H1 (cell line): ENCODE results near the gene ARHGDIB. TPM values are rescaled to one million over a fixed set of nuclear protein-coding genes. Genes with fewer than 3 reads are reported as not detected.

Experiments
- CTCF ChIA-PET: fragments of 300-600 bp; sonication (Branson Sonifier 250); formaldehyde crosslinking; loops from one replicate; lab custom pipeline; 2021; ENCODE audit not compliant: partially characterized antibody; lab: Charles Lee
- POLR2A ChIA-PET: fragments of 300-600 bp; sonication (Branson Sonifier 250); formaldehyde crosslinking; loops from one replicate; lab custom pipeline; 2021; ENCODE audit warnings: inconsistent platforms; ENCODE audit not compliant: partially characterized antibody; lab: Charles Lee
- DNase-seq, 2 experiments: peaks; one replicate each; pipeline versions ENCODE4 v3.0.0 to v3.0.0-alpha.2; 2010 to 2022; ENCODE audit warnings: low spot score in 2 of 2, low read depth in 1 of 2, mixed read lengths in 1 of 2
- FAIRE-seq: peaks from 2 replicates; lab custom pipeline; 2011; peaks lifted over from hg19 to GRCh38; lab: Jason Lieb, UNC
- H2AFZ ChIP-seq: 2 replicates; pipeline ENCODE4 v1.8.1; 2012; ENCODE audit warnings: low read length, inconsistent platforms
- H2AK5ac ChIP-seq: 2 replicates; pipeline ENCODE4 v1.6.1; 2013; ENCODE audit warnings: low read depth, low read length
- H2BK120ac ChIP-seq: replicated peaks from 2 replicates; pipeline ENCODE3; 2013; ENCODE audit warnings: low read depth, low read length, inconsistent platforms
- H2BK12ac ChIP-seq: 2 replicates; pipeline ENCODE4 v1.6.1; 2013; ENCODE audit warnings: low read depth, low read length
- H2BK15ac ChIP-seq: 2 replicates; pipeline ENCODE4 v1.6.1; 2013; ENCODE audit warnings: low read length
- H2BK20ac ChIP-seq: 2 replicates; pipeline ENCODE4 v1.6.1; 2013; ENCODE audit warnings: low read length
- H2BK5ac ChIP-seq: 2 replicates; pipeline ENCODE4 v1.6.1; 2013; ENCODE audit warnings: low read depth, low read length
- H3K14ac ChIP-seq: 2 replicates; pipeline ENCODE4 v1.6.1; 2013; ENCODE audit warnings: inconsistent platforms; ENCODE audit not compliant: insufficient read length
- H3K18ac ChIP-seq: 2 replicates; pipeline ENCODE4 v1.6.1; 2013; ENCODE audit warnings: low read length; ENCODE audit errors: extremely low read depth
- H3K23ac ChIP-seq: 2 replicates; pipeline ENCODE4 v1.6.1; 2013; ENCODE audit warnings: inconsistent platforms; ENCODE audit not compliant: insufficient read length
- H3K23me2 ChIP-seq: 2 replicates; pipeline ENCODE4 v1.6.1; 2013; ENCODE audit warnings: low read depth, low read length
- H3K27ac ChIP-seq: 2 replicates; pipeline ENCODE4 v1.6.1; 2011; ENCODE audit warnings: low read depth, low read length, inconsistent platforms
- H3K27me3 ChIP-seq, 4 experiments: replicated peaks in 1 of 4; 1 replicate in 1 of 4; 2 replicates in 3 of 4; pipeline versions ENCODE4 v1.6.1 to v1.8.1; 2011 to 2013; ENCODE audit warnings: low read length in 3 of 4, mild to moderate bottlenecking in 3 of 4, inconsistent platforms in 2 of 4, mixed read lengths in 2 of 4, moderate library complexity in 1 of 4; ENCODE audit not compliant: control insufficient read depth in 3 of 4, insufficient read depth in 3 of 4; ENCODE audit errors: extremely low read depth in 1 of 4
- H3K36me3 ChIP-seq, 4 experiments: 2 replicates each; pipeline versions ENCODE4 v1.6.1 to v1.8.1; 2011 to 2013; ENCODE audit warnings: mild to moderate bottlenecking in 4 of 4, low read length in 3 of 4, moderate library complexity in 2 of 4, control low read depth in 1 of 4, inconsistent platforms in 1 of 4; ENCODE audit not compliant: insufficient read depth in 4 of 4, control insufficient read depth in 2 of 4
- H3K4ac ChIP-seq: replicated peaks from 2 replicates; pipeline ENCODE3; 2013; ENCODE audit warnings: low read length, low read depth, mixed read lengths, inconsistent platforms; ENCODE audit not compliant: insufficient read length
- H3K4me1 ChIP-seq, 4 experiments: replicated peaks in 1 of 4; 1 replicate in 1 of 4; 2 replicates in 3 of 4; pipeline versions ENCODE4 v1.6.1 to v1.8.1; 2011 to 2013; ENCODE audit warnings: low read length in 3 of 4, inconsistent platforms in 2 of 4, mixed read lengths in 1 of 4; ENCODE audit not compliant: insufficient read depth in 4 of 4, control insufficient read depth in 3 of 4
- H3K4me2 ChIP-seq, 2 experiments: 2 replicates each; pipeline versions ENCODE4 v1.6.1 to v1.8.1; 2011 to 2013; ENCODE audit warnings: low read depth in 2 of 2, low read length in 2 of 2, control low read depth in 1 of 2, inconsistent platforms in 1 of 2, mild to moderate bottlenecking in 1 of 2; ENCODE audit not compliant: insufficient read depth in 1 of 2
- H3K4me3 ChIP-seq, 4 experiments: fragments of 200-600, 300-600 bp in 1 of 4; sonication (generic), shearing (Covaris generic), sonication (Bioruptor Twin) in 1 of 4; 2 replicates each; pipeline versions ENCODE4 v1.5.1 to v1.8.1; 2011 to 2016; ENCODE audit warnings: low read length in 4 of 4, low read depth in 3 of 4, control low read depth in 2 of 4, inconsistent platforms in 2 of 4, mild to moderate bottlenecking in 2 of 4, mixed read lengths in 1 of 4, moderate library complexity in 1 of 4; ENCODE audit not compliant: insufficient read depth in 2 of 4; ENCODE audit errors: extremely low read depth in 1 of 4
- H3K56ac ChIP-seq: replicated peaks from 2 replicates; pipeline ENCODE3; 2013; ENCODE audit warnings: low read depth, mild to moderate bottlenecking, mixed read lengths, low read length, inconsistent platforms; ENCODE audit not compliant: insufficient read length
- H3K79me1 ChIP-seq: 2 replicates; pipeline ENCODE4 v1.6.1; 2013; ENCODE audit warnings: low read depth, low read length, control low read depth
- H3K79me2 ChIP-seq, 2 experiments: 2 replicates each; pipeline versions ENCODE4 v1.6.1 to v1.8.1; 2012 to 2013; ENCODE audit warnings: low read length in 2 of 2, mild to moderate bottlenecking in 2 of 2, inconsistent platforms in 1 of 2; ENCODE audit not compliant: insufficient read depth in 2 of 2, control insufficient read depth in 1 of 2
- H3K9ac ChIP-seq, 4 experiments: replicated peaks in 1 of 4; 1 replicate in 1 of 4; 2 replicates in 3 of 4; pipeline versions ENCODE4 v1.6.1 to v1.8.1; 2011 to 2013; ENCODE audit warnings: low read depth in 3 of 4, low read length in 3 of 4, control low read depth in 2 of 4, mild to moderate bottlenecking in 2 of 4, moderate library complexity in 2 of 4, inconsistent platforms in 1 of 4; ENCODE audit errors: extremely low read depth in 1 of 4
- H3K9me3 ChIP-seq, 2 experiments: 2 replicates each; pipeline versions ENCODE4 v1.6.1 to v1.8.1; 2012 to 2013; ENCODE audit warnings: mild to moderate bottlenecking in 2 of 2, moderate library complexity in 2 of 2, control low read depth in 1 of 2, inconsistent platforms in 1 of 2, low read depth in 1 of 2, low read length in 1 of 2, mixed read lengths in 1 of 2; ENCODE audit not compliant: insufficient read depth in 2 of 2
- H4K20me1 ChIP-seq, 2 experiments: replicated peaks in 1 of 2; 2 replicates each; pipeline versions ENCODE3 to v1.8.1; 2011 to 2013; ENCODE audit warnings: inconsistent platforms in 2 of 2, low read length in 2 of 2, mild to moderate bottlenecking in 1 of 2; ENCODE audit not compliant: insufficient read depth in 2 of 2, control insufficient read depth in 1 of 2
- H4K5ac ChIP-seq: 2 replicates; pipeline ENCODE4 v1.6.1; 2013; ENCODE audit warnings: low read length, low read depth, mixed read lengths, inconsistent platforms; ENCODE audit not compliant: insufficient read length
- H4K8ac ChIP-seq: 2 replicates; pipeline ENCODE4 v1.8.0; 2013; ENCODE audit warnings: mild to moderate bottlenecking, moderate library complexity, low read length, inconsistent platforms; ENCODE audit not compliant: insufficient read depth; ENCODE audit errors: extremely low read depth
- H4K91ac ChIP-seq: replicated peaks from 2 replicates; pipeline ENCODE3; 2013; ENCODE audit warnings: low read length, mixed read lengths, inconsistent platforms; ENCODE audit not compliant: insufficient read length
- CHD1 ChIP-seq: IDR thresholded peaks from 2 replicates; pipeline ENCODE4 v1.6.1; 2012; ENCODE audit warnings: low read depth, low read length, improper control_type of control experiment
- NANOG ChIP-seq: IDR thresholded peaks from 2 replicates; pipeline ENCODE4 v1.6.1; 2011; ENCODE audit warnings: low read length, low read depth, mild to moderate bottlenecking, inconsistent platforms; ENCODE audit not compliant: insufficient read depth, poor library complexity, severe bottlenecking
- NRF1 ChIP-seq: IDR thresholded peaks from 2 replicates; pipeline ENCODE4 v1.6.1; 2011; ENCODE audit warnings: mild to moderate bottlenecking, low read depth, low read length, improper control_type of control experiment
- SIRT6 ChIP-seq: IDR thresholded peaks from one replicate; pipeline ENCODE4 v1.7.1; 2012; ENCODE audit warnings: low read length, inconsistent platforms
- TCF12 ChIP-seq: IDR thresholded peaks from 2 replicates; pipeline ENCODE4 v1.6.1; 2011; ENCODE audit warnings: low read depth, mild to moderate bottlenecking, low read length
- polyA plus RNA-seq, 7 experiments: library from polyadenylated mRNA; depleted of rRNA in 3 of 7; stranded (reverse) in 5 of 7; unstranded in 2 of 7; fragments of >200 nt in 5 of 7; fragments of 200-250 nt in 2 of 7; gene quantifications; 1 replicate in 5 of 7; 2 replicates in 1 of 7; 4 replicates in 1 of 7; pipeline versions ENCODE4 v1.2.1 to v1.2.3, GENCODE V29; 2011 to 2013; ENCODE audit warnings: missing spikeins in 2 of 7, mixed read lengths in 2 of 7
- total RNA-seq: library from RNA; stranded (reverse); fragmentation: NEBNext Ultra II Directional; extraction: Animal tissue kit (Norgen Biotek cat#: 25700); gene quantifications from 2 replicates; pipeline ENCODE4 v1.2.1, GENCODE V29; 2021
- TF ChIP-seq, protein P1 (sequence below): IDR thresholded peaks from 2 replicates; pipeline ENCODE4 v1.6.1; 2011; ENCODE audit warnings: low read length, improper control_type of control experiment

The ARHGDIB gene
- total and polyA plus RNA-seq, 2 of the 8 experiments (the other 6 are each of a cell fraction or from before 2014, with no cell fraction given), result 0.82 to 1.3 TPM

DNA sequence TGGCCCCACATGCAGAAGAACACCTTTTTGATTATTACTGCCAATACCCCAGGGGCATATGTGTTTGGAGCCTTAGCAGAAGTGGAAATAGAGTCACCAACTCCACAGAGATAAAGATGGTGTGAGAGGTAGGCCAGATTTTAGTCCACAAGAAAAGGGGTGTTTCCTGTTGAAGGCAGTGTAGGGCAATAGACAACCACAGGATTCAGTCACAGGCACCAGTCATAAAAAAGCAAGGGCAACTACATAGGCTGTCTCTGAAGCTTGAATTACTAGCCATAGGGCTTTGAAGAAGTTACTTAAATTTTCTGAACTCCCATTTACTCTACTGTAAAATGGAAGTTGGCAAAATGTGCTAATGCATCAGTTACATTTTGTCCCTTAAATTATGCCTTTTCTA lies 41.9 kb downstream of the ARHGDIB start:
- CTCF ChIA-PET, result interaction anchor here (1.1 to 2.4 kb wide), 3 partner anchors 15 to 19 kb away, joined by 3 to 5 read pairs (median 5); partner anchors contain the start of gene ERP27
- Histone ChIP-seq H4K5ac (no peak overlapping the region), H3K9ac (no peak overlapping the region), H2BK120ac (no peak overlapping the region), H2AK5ac (no peak overlapping the region), H3K4me2 (no peak overlapping the region), H4K20me1 (no peaks in the 10 kb centered on the region), H3K23ac (no peak overlapping the region), H3K27me3 (no peaks in the 10 kb centered on the region), H3K4me1 (no peaks in the 10 kb centered on the region), H3K9me3 (no peaks in the 10 kb centered on the region), H4K8ac (no peak overlapping the region), H3K27ac (no peak overlapping the region), H3K36me3 (no peaks in the 10 kb centered on the region), H2BK5ac (no peak overlapping the region), H3K79me1 (no peaks in the 10 kb centered on the region), H3K4ac (no peak overlapping the region), H3K56ac (no peak overlapping the region), H4K91ac (no peak overlapping the region), H3K18ac (no peak overlapping the region), H3K79me2 (no peaks in the 10 kb centered on the region), H3K14ac (no peak overlapping the region), H3K23me2 (no peaks in the 10 kb centered on the region), H2BK12ac (no peak overlapping the region), H2BK20ac (no peak overlapping the region), H2AFZ (no peak overlapping the region), H3K4me3 (no peak overlapping the region), H2BK15ac (no peak overlapping the region)
- no peak for FAIRE-seq
- POLR2A ChIA-PET, result no interaction called here
- DNase-seq, result no peak
- TF ChIP-seq NRF1 (no peak), CHD1 (no peak), SIRT6 (no peak), NANOG (no peak), TCF12 (no peak)
- TF ChIP-seq, protein P1, sequence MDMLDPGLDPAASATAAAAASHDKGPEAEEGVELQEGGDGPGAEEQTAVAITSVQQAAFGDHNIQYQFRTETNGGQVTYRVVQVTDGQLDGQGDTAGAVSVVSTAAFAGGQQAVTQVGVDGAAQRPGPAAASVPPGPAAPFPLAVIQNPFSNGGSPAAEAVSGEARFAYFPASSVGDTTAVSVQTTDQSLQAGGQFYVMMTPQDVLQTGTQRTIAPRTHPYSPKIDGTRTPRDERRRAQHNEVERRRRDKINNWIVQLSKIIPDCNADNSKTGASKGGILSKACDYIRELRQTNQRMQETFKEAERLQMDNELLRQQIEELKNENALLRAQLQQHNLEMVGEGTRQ, result no peak
